ENCODE measurements around the gene FLCN. TPM values are rescaled to one million over a fixed set of nuclear protein-coding genes. Genes with fewer than 3 reads are reported as not detected.
A peak's percentile ranks its signal among the peaks of the same experiment; 100 is the strongest.

FLCN gene
- total RNA-seq, 2 donors from 2014 or later: 34.1 to 44.9 TPM

DNA sequence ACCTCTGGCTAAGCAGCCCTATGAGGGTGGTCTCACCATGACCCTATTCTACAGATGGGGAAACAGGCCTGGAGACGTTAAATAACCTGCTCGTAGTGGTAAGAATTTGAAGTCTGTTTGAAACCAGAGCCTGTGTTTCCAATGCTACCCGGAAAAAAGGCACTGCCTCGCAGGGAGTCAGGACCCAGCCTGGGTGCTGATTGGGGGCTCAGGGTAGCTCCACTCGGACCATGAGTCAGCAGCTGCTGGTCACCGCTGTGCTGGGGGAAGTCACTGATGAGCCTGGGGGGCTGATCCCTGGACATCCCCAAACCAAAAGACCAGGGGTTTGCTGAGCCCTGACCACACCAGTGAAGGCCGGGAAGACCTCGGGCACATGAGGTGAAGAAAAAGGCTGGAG lies 21.4 kb downstream of the FLCN start:
- H3K4me3 Mint-ChIP-seq: no peak overlapping the region
- no peak for DNase-seq
- peaks cover 5% of the 10 kb centered on the region for H3K36me3 Mint-ChIP-seq (ENCODE audit: low read depth)
- no peaks in the 10 kb centered on the region for H3K9me3 ChIP-seq (ENCODE audit: control insufficient read depth, low read length, poor library complexity, severe bottlenecking)
- H3K27ac Mint-ChIP-seq: no peak overlapping the region
- peaks cover 3% of the 10 kb centered on the region for H3K4me1 Mint-ChIP-seq
- no peak for ATAC-seq
- H3K27me3 Mint-ChIP-seq: no peaks in the 10 kb centered on the region

DNA sequence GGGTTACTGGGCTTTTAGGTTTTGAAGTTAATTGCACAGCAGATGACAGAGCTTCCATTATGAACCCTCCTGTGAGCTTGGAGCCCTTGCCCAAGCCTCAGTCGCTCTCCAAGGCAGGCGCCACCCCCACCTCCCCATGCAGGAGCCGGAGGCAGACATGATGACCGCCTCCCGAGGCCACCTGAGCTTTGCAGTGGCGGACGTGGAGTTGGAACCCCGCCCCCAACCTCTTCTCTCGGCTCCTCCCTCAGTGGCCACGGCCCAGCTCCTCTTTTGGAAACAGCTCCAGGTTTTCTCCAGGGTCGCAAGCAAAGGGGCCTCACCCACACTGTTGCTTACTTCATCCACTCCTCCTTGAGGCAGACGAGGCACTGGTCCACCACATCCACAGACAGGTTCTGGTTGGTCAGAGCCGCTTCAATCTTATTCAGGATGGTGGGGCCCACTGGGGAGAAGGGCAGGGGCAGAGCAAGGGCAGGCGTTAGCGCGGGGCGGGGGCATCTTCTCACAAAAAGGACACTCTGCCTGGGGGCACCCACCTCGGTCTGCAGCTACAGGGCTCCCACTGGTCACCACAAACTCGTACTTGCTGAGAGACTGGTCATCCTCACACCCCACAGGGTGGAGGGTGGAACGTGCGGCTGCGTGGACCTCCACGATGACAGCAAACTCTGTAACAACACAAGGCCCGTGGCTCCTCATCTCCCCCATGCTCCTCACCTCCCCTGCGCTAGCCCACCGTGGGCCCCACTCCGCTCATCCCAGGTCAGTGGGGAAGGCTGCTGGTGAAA lies 22.1 kb downstream of the FLCN start:
- no peak overlapping the region for H3K27ac Mint-ChIP-seq

DNA sequence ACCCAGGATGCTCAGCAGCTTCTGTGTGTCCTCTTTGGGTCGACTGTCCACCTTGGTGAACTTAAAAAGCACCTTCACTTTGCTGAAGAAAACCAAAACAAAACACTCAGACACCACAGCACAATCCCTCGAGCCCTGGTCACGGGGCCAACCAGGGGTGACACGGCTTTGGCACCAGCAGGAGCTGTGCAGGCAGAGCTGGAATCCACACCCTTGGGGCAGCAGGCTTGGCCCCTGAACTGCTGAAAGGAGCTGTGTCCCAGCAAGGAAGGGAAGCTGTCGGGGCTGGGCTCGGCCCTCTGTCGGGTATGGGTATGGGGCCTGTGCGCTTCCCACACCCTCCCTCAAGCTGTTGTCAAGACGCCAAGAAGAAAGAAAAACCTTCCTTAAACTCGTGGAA lies 23.2 kb downstream of the FLCN start:
- ATAC-seq (no peak), DNase-seq (no peak)
- H3K4me3 Mint-ChIP-seq: no peak overlapping the region
- H3K9me3 ChIP-seq (ENCODE audit: control insufficient read depth, low read length, poor library complexity, severe bottlenecking): no peaks in the 10 kb centered on the region
- peaks cover 5% of the 10 kb centered on the region for H3K36me3 Mint-ChIP-seq (ENCODE audit: low read depth)
- H3K4me1 Mint-ChIP-seq: peaks cover 3% of the 10 kb centered on the region
- no peaks in the 10 kb centered on the region for H3K27me3 Mint-ChIP-seq
- H3K27ac Mint-ChIP-seq: no peak overlapping the region

More for the DNA sequence above, 22.1 kb downstream of the FLCN start:
- ATAC-seq: no peak
- DNase-seq: no peak
- Mint-ChIP-seq H3K4me1 (peaks cover 3% of the 10 kb centered on the region), H3K36me3 (ENCODE audit: low read depth) (peaks cover 5% of the 10 kb centered on the region), H3K4me3 (no peak overlapping the region), H3K27me3 (no peaks in the 10 kb centered on the region)
- H3K9me3 ChIP-seq (ENCODE audit: control insufficient read depth, low read length, poor library complexity, severe bottlenecking): no peaks in the 10 kb centered on the region

DNA sequence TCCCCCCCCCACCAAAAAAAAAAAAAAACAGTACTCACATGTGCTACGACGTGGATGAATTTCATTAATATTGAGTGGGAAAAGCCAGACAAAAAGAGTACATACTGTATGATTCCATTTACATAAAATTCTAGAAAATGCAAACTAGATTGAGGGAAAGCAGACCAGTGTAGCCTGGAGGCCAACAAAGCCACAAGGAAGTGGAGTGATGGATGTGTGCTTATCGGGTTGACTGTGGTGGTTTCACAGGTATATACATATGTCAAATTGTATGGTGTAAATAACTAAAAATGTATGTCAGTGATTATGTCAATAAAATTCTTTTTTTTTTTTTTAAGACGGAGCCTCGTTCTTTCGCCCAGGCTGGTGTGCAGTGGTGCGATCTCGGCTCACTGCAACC lies 29.0 kb downstream of the FLCN start:
- H3K27me3 Mint-ChIP-seq: no peaks in the 10 kb centered on the region
- H3K27ac Mint-ChIP-seq: no peak overlapping the region
- no peaks in the 10 kb centered on the region for H3K36me3 Mint-ChIP-seq (ENCODE audit: low read depth)
- H3K9me3 ChIP-seq (ENCODE audit: control insufficient read depth, low read length, poor library complexity, severe bottlenecking): no peaks in the 10 kb centered on the region
- H3K4me1 Mint-ChIP-seq: peaks cover 20% of the 10 kb centered on the region
- H3K4me3 Mint-ChIP-seq: no peak overlapping the region
- no peak for ATAC-seq
- no peak for DNase-seq

DNA sequence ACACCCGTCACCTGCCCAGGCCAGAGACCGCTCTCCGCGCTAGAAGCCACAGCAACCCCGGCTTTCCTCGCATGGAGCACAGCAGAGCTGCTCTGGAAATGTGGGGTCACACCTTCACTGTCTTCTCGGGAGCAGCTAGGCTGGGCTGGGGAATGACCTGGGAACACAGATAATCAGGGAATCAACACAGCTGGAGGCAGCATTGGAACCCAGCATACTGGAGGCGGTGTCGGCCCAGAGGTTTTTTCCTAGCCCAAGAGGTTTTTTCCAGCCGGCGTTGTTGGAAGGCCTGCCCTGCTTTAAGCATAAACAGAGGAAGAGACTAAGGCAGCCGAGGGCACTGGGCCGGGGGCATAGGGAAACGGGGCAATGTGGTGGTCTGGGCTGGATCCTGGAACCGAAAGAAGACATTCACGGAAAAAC lies 30.0 kb downstream of the FLCN start:
- H3K4me1 Mint-ChIP-seq: peaks cover 24% of the 10 kb centered on the region
- H3K9me3 ChIP-seq (ENCODE audit: control insufficient read depth, low read length, poor library complexity, severe bottlenecking): no peaks in the 10 kb centered on the region
- peaks cover 3% of the 10 kb centered on the region for H3K36me3 Mint-ChIP-seq (ENCODE audit: low read depth)
- no peaks in the 10 kb centered on the region for H3K27me3 Mint-ChIP-seq
- DNase-seq (no peak), ATAC-seq (no peak)
- peak overlapping the region; percentile 95 for H3K27ac Mint-ChIP-seq
- H3K4me3 Mint-ChIP-seq: peak overlapping the region; percentile 41

DNA sequence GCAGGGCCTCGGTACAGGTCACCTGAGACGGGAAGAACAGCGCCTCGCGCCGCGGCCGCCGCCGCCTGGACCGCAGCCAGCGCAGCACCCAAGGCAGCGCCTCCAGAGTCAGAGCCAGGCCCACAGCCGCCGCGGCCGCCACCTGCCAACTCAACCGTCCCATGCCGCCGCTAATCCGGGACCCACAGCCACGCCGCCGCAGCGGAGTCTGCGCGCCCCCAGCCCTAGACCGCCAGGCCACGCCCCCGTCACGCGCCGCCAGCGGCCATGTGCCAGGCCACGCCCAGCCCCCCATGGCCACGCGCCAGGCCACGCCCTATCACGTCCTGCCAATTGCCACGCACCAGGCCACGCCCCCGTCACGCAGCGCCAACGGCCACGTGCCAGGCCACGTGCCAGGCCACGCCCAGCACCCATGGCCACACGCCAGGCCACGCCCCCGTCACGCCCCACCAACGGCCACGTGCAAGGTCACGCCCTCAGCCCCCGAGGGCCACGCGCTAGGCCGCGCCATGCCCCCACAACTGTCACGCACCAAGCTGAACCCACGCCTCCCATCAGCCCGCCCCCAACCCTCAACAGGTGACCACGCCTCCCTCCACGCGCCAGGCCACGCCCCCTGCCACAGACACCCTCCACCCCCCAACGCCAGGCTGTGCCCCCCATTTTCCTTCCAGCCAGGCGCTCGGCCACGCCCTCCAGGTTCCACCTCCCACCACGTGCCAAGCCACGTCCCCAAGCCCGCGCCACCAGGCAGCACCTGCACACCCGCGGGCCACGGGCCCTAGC lies 30.6 kb downstream of the FLCN start, which contains the start of gene PLD6:
Gene PLD6 (minus strand): TSS at position 210 of the 789 bp plus-strand sequence. CDS start 47 bp downstream, at position 163.
- no peaks in the 10 kb centered on the region for H3K27me3 Mint-ChIP-seq

DNA sequence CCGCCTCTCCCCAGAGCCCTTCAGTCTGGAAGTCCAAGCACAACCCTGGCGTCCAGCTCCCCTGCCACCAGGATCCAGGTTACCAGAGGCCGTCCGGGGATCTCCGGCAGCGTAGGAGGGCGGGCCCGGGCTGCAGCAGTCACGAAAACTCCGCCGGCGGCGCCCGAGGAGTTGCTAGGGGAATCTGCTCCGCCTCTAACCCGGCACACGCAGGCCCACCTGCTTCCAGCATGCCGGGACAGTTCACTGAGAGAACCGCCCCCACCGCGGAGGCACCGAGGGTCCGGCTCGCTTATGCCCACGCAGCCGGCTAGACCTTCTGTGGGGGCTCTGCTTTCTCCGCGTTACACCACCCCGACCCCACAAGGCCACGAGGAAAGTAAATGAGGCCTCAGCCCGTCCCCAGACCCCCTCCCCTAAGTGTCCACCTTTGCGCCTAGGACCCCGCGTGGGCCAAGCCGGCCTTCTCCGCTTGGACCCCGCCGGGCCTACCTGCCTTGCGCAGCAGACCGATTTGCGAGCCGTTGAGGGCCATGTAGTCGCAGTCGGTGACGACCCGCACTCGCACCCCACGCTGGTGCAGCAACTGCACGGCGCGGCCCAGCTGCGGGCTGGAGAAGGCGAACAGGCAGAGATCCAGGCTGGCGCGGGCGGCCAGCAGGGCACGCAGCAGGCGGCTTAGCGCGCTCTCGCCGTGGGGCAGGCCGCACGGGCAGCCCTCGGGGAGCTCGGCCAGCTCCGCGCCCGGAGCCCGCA lies 31.4 kb downstream of the FLCN start:
- ATAC-seq (peak; percentile 52), DNase-seq (peak; percentile 52 to 60 (median 58))
- no peaks in the 10 kb centered on the region for H3K9me3 ChIP-seq (ENCODE audit: control insufficient read depth, low read length, poor library complexity, severe bottlenecking)
- H3K4me3 Mint-ChIP-seq: peak overlapping the region; percentile 90
- peaks cover 24% of the 10 kb centered on the region for H3K4me1 Mint-ChIP-seq
- peaks cover 3% of the 10 kb centered on the region for H3K36me3 Mint-ChIP-seq (ENCODE audit: low read depth)
- no peaks in the 10 kb centered on the region for H3K27me3 Mint-ChIP-seq
- H3K27ac Mint-ChIP-seq: peak overlapping the region; percentile 95

More for the DNA sequence above, 30.6 kb downstream of the FLCN start, which contains the start of gene PLD6:
- H3K4me1 Mint-ChIP-seq: peaks cover 24% of the 10 kb centered on the region
- ATAC-seq (peak; percentile 81), DNase-seq (peak; percentile 95 to 96 (median 95))
- peak within 1 kb of the TSS; percentile 90 for H3K4me3 Mint-ChIP-seq
- H3K9me3 ChIP-seq (ENCODE audit: control insufficient read depth, low read length, poor library complexity, severe bottlenecking): no peaks in the 10 kb centered on the region
- H3K36me3 Mint-ChIP-seq (ENCODE audit: low read depth): peaks cover 3% of the 10 kb centered on the region
- peak within 1 kb of the TSS; percentile 95 for H3K27ac Mint-ChIP-seq

DNA sequence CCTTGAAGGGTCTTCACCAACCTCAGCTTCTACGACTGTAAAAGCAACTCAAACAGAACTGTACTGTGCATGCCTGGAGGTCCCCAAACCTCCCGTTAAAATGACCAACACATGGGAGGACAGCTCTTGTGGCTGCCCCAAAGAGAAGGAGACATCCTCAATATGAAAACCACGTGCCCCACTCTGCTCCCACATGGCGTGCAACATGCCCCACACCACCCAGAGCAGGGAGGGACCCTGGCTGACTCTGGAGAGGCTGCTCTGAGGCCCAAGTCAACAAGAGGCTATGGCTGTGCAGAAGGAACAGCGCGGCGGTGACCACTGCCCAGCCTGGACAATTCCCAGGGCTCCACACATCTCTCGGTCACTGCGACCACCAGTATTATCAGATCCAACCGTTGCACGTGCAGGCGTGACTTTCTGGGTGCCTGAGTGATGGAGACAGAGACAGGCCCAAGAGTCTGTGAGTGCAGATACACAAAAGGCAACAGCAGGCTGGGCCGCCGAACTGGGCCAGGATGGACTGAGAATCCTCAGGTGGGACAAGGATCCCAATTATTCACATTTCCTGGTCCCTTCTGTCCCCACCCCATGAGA lies 32.2 kb downstream of the FLCN start:
- peaks cover 3% of the 10 kb centered on the region for H3K36me3 Mint-ChIP-seq (ENCODE audit: low read depth)
- peak overlapping the region; percentile 95 for H3K27ac Mint-ChIP-seq
- DNase-seq: no peak
- H3K4me1 Mint-ChIP-seq: peaks cover 26% of the 10 kb centered on the region
- H3K9me3 ChIP-seq (ENCODE audit: control insufficient read depth, low read length, poor library complexity, severe bottlenecking): no peaks in the 10 kb centered on the region
- ATAC-seq: no peak
- no peaks in the 10 kb centered on the region for H3K27me3 Mint-ChIP-seq
- peak overlapping the region; percentile 90 for H3K4me3 Mint-ChIP-seq

DNA sequence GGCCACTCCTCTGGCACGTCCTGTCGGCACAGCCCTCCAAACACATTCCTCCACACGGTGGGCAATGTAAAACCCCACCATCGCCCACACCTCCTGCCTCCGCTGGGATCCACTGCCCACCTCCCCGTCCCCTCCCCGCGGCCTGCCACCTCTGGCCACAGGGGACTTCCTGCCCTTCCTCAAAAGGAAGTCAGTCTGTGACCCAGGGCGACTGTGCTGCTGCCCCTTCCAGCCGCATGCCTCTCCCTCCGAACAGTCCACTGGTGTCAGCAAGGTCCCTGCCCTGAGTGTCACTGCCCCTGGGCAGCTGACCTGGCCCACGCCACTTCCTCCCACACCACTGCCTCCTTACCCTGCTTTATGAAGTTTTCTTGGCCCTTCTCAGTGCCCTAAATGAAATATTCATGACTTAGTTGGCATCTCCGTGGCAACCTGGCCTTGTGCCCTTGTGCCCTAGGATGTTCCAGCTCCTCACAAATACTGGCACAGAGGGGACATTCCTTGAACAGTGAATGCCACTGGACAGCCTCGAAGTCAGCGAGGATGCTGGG lies 32.9 kb downstream of the FLCN start:
- DNase-seq: no peak
- H3K27ac Mint-ChIP-seq: peak overlapping the region; percentile 95

DNA sequence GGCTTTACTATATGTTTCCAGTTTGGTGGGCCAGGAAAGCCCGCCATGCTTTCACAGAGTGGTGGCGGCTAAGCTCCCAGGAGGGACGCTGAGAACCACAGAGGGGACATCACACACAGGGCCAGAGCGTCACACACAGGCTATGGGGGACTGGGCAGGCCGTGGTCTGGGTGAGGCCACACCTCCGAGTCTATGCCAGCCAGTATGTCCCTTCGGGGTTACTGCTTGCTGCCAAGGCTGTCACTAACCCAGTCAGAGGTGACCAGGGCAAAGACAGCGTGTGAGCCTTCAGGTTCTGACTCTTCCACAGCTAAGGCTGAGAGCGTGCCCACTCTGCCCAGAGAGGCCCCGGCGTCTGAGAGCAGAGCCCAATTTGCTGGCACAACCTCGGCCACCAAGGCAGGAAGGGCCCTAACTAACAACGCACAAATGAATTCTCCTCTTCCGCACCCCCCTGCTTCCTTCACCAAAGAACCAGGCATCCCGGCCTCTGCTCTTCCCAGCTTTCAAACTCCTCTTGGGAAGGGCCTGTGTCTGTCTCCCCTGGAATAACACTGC lies 33.7 kb downstream of the FLCN start:
- no peaks in the 10 kb centered on the region for H3K27me3 Mint-ChIP-seq
- no peak for ATAC-seq
- peaks cover 3% of the 10 kb centered on the region for H3K36me3 Mint-ChIP-seq (ENCODE audit: low read depth)
- no peak for DNase-seq
- peak overlapping the region; percentile 90 for H3K4me3 Mint-ChIP-seq
- peak overlapping the region; percentile 95 for H3K27ac Mint-ChIP-seq
- H3K4me1 Mint-ChIP-seq: peaks cover 26% of the 10 kb centered on the region
- H3K9me3 ChIP-seq (ENCODE audit: control insufficient read depth, low read length, poor library complexity, severe bottlenecking): no peaks in the 10 kb centered on the region

More for the DNA sequence above, 32.9 kb downstream of the FLCN start:
- H3K9me3 ChIP-seq (ENCODE audit: control insufficient read depth, low read length, poor library complexity, severe bottlenecking): no peaks in the 10 kb centered on the region
- no peak for ATAC-seq
- peaks cover 3% of the 10 kb centered on the region for H3K36me3 Mint-ChIP-seq (ENCODE audit: low read depth)
- peak overlapping the region; percentile 90 for H3K4me3 Mint-ChIP-seq
- no peaks in the 10 kb centered on the region for H3K27me3 Mint-ChIP-seq
- H3K4me1 Mint-ChIP-seq: peaks cover 26% of the 10 kb centered on the region

DNA sequence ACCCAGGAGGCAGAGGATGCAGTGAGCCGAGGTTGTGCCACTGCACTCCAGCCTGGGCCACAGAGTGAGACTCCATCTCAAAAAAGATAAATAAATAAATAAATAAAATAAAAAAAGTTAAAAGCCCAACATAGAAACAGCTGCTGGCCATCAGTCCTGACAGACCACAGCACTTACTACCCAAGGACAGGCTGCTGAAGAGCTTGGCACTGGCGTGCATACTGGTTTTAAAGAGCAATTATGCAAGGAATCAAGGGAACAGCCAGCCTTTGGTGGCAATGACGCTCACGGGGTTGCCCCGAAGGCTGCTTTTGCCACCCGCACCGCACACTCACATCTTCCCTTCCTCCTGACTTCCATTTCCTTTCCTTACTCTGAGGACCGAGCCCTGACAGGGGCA lies 35.1 kb downstream of the FLCN start:
- H3K9me3 ChIP-seq (ENCODE audit: control insufficient read depth, low read length, poor library complexity, severe bottlenecking): no peaks in the 10 kb centered on the region
- no peaks in the 10 kb centered on the region for H3K27me3 Mint-ChIP-seq
- peaks cover 31% of the 10 kb centered on the region for H3K4me1 Mint-ChIP-seq
- H3K36me3 Mint-ChIP-seq (ENCODE audit: low read depth): peaks cover 3% of the 10 kb centered on the region
- peak overlapping the region; percentile 10 for H3K4me3 Mint-ChIP-seq
- no peak overlapping the region for H3K27ac Mint-ChIP-seq
- no peak for ATAC-seq
- DNase-seq: no peak

DNA sequence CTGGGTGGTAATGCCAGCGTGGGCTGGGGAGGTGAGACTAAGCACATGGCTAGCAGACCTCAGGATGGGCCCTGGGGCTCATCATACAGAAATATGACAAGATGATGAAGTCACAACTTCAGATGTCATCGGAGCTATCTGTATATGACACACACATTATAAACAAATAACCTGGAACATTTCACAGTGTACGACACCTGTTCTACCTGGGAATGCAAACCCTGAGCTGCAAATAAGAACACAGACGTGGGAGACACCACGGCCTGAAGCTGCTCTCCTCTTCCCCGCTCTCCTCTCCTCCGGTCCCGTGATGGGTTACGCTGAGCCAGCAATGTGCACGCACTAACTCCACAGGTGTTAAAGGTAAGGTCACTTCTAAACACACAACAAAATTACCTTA lies 35.7 kb downstream of the FLCN start:
- Mint-ChIP-seq H3K27me3 (no peaks in the 10 kb centered on the region), H3K27ac (no peak overlapping the region), H3K4me1 (peaks cover 31% of the 10 kb centered on the region), H3K36me3 (ENCODE audit: low read depth) (peaks cover 3% of the 10 kb centered on the region), H3K4me3 (no peak overlapping the region)
- ATAC-seq (no peak), DNase-seq (no peak)
- H3K9me3 ChIP-seq (ENCODE audit: control insufficient read depth, low read length, poor library complexity, severe bottlenecking): no peaks in the 10 kb centered on the region

All from T-helper 17 cell (primary cell).